ENCODE data around the gene FHIT.

GRCh38 chr3:59994732-59995304 lies 1256.4 kb downstream of the FHIT start:
- TF ChIP-seq CTCF (IDR thresholded peaks at IDR 0.05) (no peak), POLR2A (IDR thresholded peaks at IDR 0.05) (no peak)
